GM20000 (cell line): ENCODE results near the gene ANKRD29.
"Not testable (repeated sequence)": the region's sequence is repeated elsewhere in the genome, so short reads cannot be mapped to it uniquely, and the experiment has no call there.

ENCODE experiments used
- DNase-seq: peaks from one replicate; pipeline ENCODE4 v3.0.0; 2012; ENCODE audit warnings: low spot score
- TF ChIP-seq, protein P1 (sequence below): IDR thresholded peaks from 2 replicates; pipeline ENCODE4 v1.5.1; 2012; ENCODE audit warnings: mild to moderate bottlenecking, control low read depth; ENCODE audit errors: extremely low read depth, missing control alignments

Gene ANKRD29

DNA sequence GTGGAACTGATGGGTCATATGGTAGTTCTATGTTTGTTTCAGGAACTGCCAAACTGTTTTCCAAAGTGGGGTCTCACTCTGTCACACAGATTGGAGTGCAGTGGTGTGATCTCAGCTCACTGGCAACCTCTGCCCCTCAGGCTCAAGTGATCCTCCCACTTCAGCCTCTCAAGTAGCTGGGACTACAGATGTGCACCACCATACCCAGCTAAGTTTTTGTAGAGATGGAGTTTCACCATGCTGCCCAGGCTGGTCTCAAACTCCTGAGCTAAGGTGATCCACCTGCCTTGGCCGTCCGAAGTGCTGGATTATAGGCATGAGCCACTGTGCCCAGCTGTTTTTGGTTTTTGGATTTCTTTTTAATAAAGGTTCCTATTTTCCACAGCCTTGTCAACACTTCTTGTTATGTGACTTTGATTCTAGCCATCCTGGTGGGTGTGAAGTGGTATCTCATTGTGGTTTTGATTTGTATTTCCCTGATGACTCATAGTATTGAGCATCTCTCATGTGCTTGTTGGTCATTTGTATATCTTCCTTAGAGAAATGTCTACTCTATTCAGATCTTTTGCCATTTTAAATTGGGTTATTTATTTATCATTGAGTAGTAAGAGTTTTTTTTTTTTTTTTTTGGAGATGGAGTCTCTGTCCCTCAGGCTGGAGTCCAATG lies 99.2 kb downstream of the ANKRD29 start:
- TF ChIP-seq, protein P1, sequence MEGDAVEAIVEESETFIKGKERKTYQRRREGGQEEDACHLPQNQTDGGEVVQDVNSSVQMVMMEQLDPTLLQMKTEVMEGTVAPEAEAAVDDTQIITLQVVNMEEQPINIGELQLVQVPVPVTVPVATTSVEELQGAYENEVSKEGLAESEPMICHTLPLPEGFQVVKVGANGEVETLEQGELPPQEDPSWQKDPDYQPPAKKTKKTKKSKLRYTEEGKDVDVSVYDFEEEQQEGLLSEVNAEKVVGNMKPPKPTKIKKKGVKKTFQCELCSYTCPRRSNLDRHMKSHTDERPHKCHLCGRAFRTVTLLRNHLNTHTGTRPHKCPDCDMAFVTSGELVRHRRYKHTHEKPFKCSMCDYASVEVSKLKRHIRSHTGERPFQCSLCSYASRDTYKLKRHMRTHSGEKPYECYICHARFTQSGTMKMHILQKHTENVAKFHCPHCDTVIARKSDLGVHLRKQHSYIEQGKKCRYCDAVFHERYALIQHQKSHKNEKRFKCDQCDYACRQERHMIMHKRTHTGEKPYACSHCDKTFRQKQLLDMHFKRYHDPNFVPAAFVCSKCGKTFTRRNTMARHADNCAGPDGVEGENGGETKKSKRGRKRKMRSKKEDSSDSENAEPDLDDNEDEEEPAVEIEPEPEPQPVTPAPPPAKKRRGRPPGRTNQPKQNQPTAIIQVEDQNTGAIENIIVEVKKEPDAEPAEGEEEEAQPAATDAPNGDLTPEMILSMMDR = no peak
- DNase-seq = no peak

DNA sequence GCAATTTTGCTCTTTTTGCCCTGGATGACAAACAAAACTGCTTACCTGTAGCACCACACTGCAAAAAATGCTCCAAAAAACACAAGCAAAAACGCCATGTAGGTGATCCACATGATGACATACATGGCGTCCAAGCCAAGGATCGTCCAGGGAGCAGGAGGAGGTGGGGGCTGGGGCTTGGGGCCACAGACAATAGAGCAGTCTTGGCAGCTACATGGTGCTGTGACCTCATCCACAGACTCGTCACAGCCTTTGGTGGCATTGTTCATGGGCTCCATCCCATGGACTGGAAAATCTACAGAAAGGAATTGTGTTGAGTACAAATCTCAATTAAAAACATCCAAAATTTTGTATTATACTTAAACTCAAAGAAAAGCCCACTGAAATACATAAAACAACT lies 102.5 kb downstream of the ANKRD29 start:
- TF ChIP-seq, protein P1 = no peak
- DNase-seq = no peak

DNA sequence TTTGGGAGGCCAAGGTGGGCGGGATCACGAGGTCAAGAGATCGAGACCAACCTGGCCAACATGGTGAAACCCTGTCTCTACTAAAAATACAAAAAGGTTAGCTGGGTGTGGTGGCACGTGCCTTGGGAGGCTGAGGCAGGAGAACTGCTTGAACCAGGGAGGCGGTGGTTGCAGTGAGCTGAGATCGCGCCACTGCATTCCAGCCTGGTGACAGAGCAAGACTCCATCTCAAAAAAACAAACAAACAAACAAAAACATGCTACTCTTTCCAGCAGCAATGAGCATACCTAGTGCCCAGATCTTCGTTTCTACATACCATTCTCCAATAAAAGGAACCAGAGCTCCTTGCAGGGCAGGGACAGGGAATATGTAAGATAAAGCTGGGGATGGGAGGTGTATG lies 105.2 kb downstream of the ANKRD29 start:
- not testable (repeated sequence) for DNase-seq

DNA sequence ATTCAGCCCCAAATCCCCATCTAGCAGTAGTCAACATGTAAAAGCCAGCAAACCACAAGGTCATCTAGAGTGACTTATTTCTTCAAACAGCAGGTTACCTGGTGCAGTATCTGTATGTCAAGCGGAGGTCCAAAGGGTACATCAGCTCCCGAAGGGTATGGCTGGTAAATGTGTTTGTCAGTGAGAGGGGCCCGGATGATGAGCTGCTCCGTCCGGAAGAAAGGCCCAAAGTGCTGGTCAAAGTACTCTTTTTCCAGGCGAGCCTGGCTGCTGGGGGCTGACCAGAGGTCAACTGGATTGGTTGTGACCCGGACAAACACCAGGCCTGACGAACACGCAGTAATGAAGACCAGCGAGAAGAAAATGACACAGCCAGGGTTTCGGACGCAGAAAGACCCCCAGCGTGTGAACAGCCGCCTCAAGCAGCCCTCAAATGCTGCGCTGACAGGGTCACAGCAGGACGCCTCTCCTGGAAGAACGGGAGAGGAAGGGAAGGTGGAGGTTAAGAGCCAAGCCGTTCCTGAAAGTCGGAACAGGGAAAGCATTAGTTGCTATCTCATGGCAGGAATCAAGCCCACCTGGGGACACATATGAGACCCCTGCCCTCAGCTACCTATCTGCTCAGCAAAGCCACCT lies 106.4 kb downstream of the ANKRD29 start:
- TF ChIP-seq, protein P1 = no peak
- DNase-seq = no peak

DNA sequence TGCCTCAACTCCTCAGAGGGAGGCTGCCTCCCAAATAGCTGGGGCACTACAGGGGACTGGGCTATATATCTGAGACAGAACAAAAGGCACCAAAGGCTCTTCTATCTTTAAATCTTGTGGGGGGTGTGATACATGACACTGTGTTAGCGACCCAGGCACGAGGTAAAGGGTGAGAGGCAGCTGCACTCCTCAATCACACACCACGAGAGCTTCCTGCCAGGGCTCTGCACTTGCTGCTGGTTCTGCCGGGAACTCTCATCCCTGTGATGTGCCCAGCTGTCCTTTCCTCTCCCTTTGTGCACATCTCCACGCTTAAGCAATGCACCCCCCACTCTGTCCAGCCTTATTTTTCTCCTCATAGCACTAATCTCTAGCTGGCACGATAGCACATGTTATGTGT lies 108.8 kb downstream of the ANKRD29 start:
- TF ChIP-seq, protein P1 = no peak
- no peak for DNase-seq

DNA sequence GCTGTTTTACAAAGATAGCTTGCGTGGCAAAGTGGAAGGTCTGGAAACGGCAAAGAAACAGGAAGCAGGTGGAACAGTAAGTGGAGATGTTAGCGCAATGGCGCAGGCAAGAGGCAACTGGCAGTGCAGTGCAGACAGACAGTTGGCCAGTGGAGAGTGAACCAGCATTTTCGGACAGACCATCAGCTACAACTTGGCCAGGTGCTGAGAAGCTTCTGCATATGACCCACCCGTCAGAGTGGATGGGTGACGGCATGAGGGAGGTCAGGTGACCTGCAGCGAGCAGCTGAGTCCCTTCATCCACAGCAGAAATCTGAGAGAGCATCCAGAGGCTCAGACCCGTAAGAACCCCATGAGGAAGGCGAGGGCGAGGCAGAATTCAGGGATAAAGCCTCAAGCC lies 110.2 kb downstream of the ANKRD29 start:
- no peak for DNase-seq
- TF ChIP-seq, protein P1 = no peak

DNA sequence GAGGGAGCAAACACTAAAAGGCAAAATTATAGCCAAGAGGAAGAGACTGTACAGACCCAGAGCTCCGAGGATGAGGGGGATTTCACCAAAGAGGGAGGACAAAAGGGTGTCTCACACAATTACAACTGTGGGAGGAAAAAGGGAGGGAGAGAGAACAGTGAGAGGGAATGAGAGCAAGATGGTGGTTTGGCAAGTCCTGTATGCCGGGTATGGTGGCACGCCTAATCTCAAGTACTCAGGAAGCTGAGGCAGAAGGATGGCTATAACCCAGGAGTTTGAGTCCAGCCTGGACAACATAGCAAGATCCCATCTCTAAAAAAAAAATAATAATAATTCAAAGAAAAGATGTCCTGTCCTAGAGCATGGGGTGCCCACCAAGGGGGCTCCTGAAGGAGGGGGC lies 110.7 kb downstream of the ANKRD29 start:
- TF ChIP-seq, protein P1 = no peak

DNA sequence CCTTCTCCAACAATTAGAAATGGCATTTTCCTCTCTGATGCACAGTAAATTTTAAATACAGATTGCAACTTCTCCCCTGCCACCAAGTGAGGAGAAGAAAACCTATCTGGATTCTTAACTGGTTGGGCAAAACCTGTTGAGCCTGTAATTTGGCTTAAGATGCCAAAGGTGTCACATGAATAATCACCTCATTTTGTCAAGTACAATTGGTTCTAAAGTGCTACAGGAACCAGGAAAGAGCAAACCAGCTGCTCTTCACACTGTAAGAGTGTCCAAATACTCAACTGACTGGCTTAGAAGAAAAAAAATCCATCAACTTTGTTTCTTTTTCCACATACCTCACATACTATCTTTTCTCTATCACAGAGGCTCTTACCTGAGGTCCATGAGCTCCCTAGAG lies 111.8 kb downstream of the ANKRD29 start:
- TF ChIP-seq, protein P1 = no peak
- no peak for DNase-seq

More for the DNA sequence above, 110.7 kb downstream of the ANKRD29 start:
- no peak for DNase-seq
